IMR-90 (cell line): Measurements from ENCODE around the gene ACE. TPM values are rescaled to one million over a fixed set of nuclear protein-coding genes. Genes with fewer than 3 reads are reported as not detected.

ENCODE experiments used
- ATAC-seq: fragments of 200-7000 bp; cut with Tn5 transposase; 2 replicates; pipeline ENCODE4 v1.9.1; 2020; ENCODE audit warnings: low read depth, mild to moderate bottlenecking, moderate library complexity
- BruUV-seq: library from RNA; stranded (reverse); fragments of 400-500 nt; replicated peaks from 2 replicates; lab custom pipeline; 2021; lab: Mats Ljungman, UMichigan
- CTCF ChIA-PET: fragments of 300-600 bp; formaldehyde crosslinking; extraction: SDS; loops from one replicate; lab custom pipeline; 2021; ENCODE audit warnings: antibody characterized with exemption; lab: Yijun Ruan, JAX
- POLR2A ChIA-PET: fragments of 300-600 bp; sonication (Branson Sonifier 250); formaldehyde crosslinking; loops from one replicate; lab custom pipeline; 2022; ENCODE audit warnings: antibody characterized with exemption; ENCODE audit not compliant: unreplicated experiment; lab: Charles Lee
- DNase-seq: peaks from one replicate; pipeline ENCODE4 v3.0.0; 2013
- H2AFZ ChIP-seq: replicated peaks from 2 replicates; pipeline ENCODE3; 2013; ENCODE audit warnings: low read length, mild to moderate bottlenecking; ENCODE audit not compliant: poor library complexity
- H2AK5ac ChIP-seq: 2 replicates; pipeline ENCODE4 v1.6.1; 2013; ENCODE audit warnings: low read depth, low read length, inconsistent platforms
- H2AK9ac ChIP-seq: replicated peaks from 2 replicates; pipeline ENCODE3; 2013; ENCODE audit warnings: mild to moderate bottlenecking, low read depth, low read length, moderate library complexity; ENCODE audit not compliant: poor library complexity
- H2BK120ac ChIP-seq: 2 replicates; pipeline ENCODE4 v1.6.1; 2013; ENCODE audit warnings: low read depth, low read length, inconsistent platforms
- H2BK15ac ChIP-seq: 3 replicates; pipeline ENCODE4 v1.6.1; 2013; ENCODE audit warnings: low read depth, low read length, inconsistent platforms
- H2BK20ac ChIP-seq: 2 replicates; pipeline ENCODE4 v1.6.1; 2013; ENCODE audit warnings: low read depth, mild to moderate bottlenecking, inconsistent platforms, low read length, moderate library complexity
- H2BK5ac ChIP-seq: 2 replicates; pipeline ENCODE4 v1.6.1; 2013; ENCODE audit warnings: mild to moderate bottlenecking, low read depth, low read length, inconsistent platforms; ENCODE audit not compliant: poor library complexity, severe bottlenecking
- H3K14ac ChIP-seq: replicated peaks from 2 replicates; pipeline ENCODE4 v1.6.1; 2013; ENCODE audit warnings: low read depth, low read length, inconsistent platforms
- H3K18ac ChIP-seq: 2 replicates; pipeline ENCODE4 v1.6.1; 2013; ENCODE audit warnings: low read depth, low read length, control low read depth
- H3K23ac ChIP-seq: 2 replicates; pipeline ENCODE4 v1.6.1; 2013; ENCODE audit warnings: low read depth, low read length, inconsistent platforms
- H3K27ac ChIP-seq: 2 replicates; pipeline ENCODE4 v1.5.1; 2013; ENCODE audit warnings: mild to moderate bottlenecking, control low read depth, low read length; ENCODE audit not compliant: insufficient read depth
- H3K27me3 ChIP-seq: 2 replicates; pipeline ENCODE4 v1.6.1; 2013; ENCODE audit warnings: low read length; ENCODE audit not compliant: control insufficient read depth, insufficient read depth
- H3K36me3 ChIP-seq: 2 replicates; pipeline ENCODE4 v1.6.1; 2013; ENCODE audit warnings: low read length, mixed read lengths; ENCODE audit not compliant: control insufficient read depth, insufficient read depth
- H3K4ac ChIP-seq: 2 replicates; pipeline ENCODE4 v1.6.1; 2013; ENCODE audit warnings: low read depth, low read length, inconsistent platforms
- H3K4me1 ChIP-seq: 2 replicates; pipeline ENCODE4 v1.6.1; 2013; ENCODE audit warnings: low read length, mixed read lengths; ENCODE audit not compliant: control insufficient read depth, insufficient read depth
- H3K4me2 ChIP-seq: 2 replicates; pipeline ENCODE4 v1.6.1; 2013; ENCODE audit warnings: low read depth, mild to moderate bottlenecking, control low read depth, low read length, moderate library complexity
- H3K4me3 ChIP-seq: 2 replicates; pipeline ENCODE4 v1.5.1; 2013; ENCODE audit warnings: low read depth, mild to moderate bottlenecking, control low read depth, low read length, moderate library complexity; ENCODE audit not compliant: insufficient read depth
- H3K56ac ChIP-seq: 2 replicates; pipeline ENCODE4 v1.6.1; 2013; ENCODE audit warnings: low read length, inconsistent platforms; ENCODE audit not compliant: insufficient read depth; ENCODE audit errors: extremely low read depth
- H3K79me1 ChIP-seq, 2 experiments: 2 replicates each; pipeline ENCODE4 v1.6.1; 2013; ENCODE audit warnings: low read length in 2 of 2, inconsistent platforms in 1 of 2, low read depth in 1 of 2
- H3K9ac ChIP-seq: 2 replicates; pipeline ENCODE4 v1.6.1; 2013; ENCODE audit warnings: low read depth, low read length, control low read depth
- H3K9me1 ChIP-seq: 2 replicates; pipeline ENCODE4 v1.6.1; 2013; ENCODE audit warnings: low read length, inconsistent platforms; ENCODE audit not compliant: insufficient read depth
- H3K9me3 ChIP-seq: 2 replicates; pipeline ENCODE4 v1.6.1; 2013; ENCODE audit warnings: low read length; ENCODE audit not compliant: control insufficient read depth, insufficient read depth
- H4K20me1 ChIP-seq: 2 replicates; pipeline ENCODE4 v1.6.1; 2013; ENCODE audit warnings: low read length, inconsistent platforms; ENCODE audit not compliant: insufficient read depth
- H4K5ac ChIP-seq: 2 replicates; pipeline ENCODE4 v1.6.1; 2013; ENCODE audit warnings: mild to moderate bottlenecking, low read depth, low read length, control low read depth
- H4K8ac ChIP-seq, 2 experiments: 2 replicates each; pipeline ENCODE4 v1.6.1; 2013; ENCODE audit warnings: low read depth in 2 of 2, low read length in 2 of 2, control low read depth in 1 of 2, inconsistent platforms in 1 of 2
- H4K91ac ChIP-seq: 2 replicates; pipeline ENCODE4 v1.6.1; 2013; ENCODE audit warnings: low read depth, low read length, inconsistent platforms; ENCODE audit not compliant: insufficient read depth
- CEBPB ChIP-seq: IDR thresholded peaks from 2 replicates; pipeline ENCODE4 v1.6.1; 2012; ENCODE audit warnings: low read depth, low read length, improper control_type of control experiment
- WGBS, 2 experiments: methylation state at CpG; one replicate each; pipeline versions ENCODE4 v1.1.5 to v1.1.7; 2013; ENCODE audit warnings: missing lambda C conversion rate in 2 of 2; ENCODE audit not compliant: insufficient read length in 1 of 2; ENCODE audit errors: extremely low coverage in 2 of 2; 5-methylcytosine and 5-hydroxymethylcytosine counted together
- dilution Hi-C: fragments of 300-500 bp; cut with HindIII; formaldehyde crosslinking; loops from one replicate; pipeline ENCODE4 v1.14.3; 2018; ENCODE audit warnings: low sequenced_read_pairs; ENCODE audit not compliant: unreplicated experiment
- in situ Hi-C: fragments of 300-500 bp; cut with MboI; formaldehyde crosslinking; loops from 3 replicates; pipeline ENCODE4 v1.14.3; 2019; ENCODE audit warnings: low sequenced_read_pairs, inconsistent platforms, mixed read lengths
- intact Hi-C: fragments of 100-400 bp; cut with micrococcal nuclease; formaldehyde crosslinking; loops from 2 replicates; pipeline ENCODE4 v1.10.0; 2022
- polyA plus RNA-seq, 3 experiments: library from polyadenylated mRNA; depleted of rRNA; stranded (reverse); fragments of >200 nt; gene quantifications; 2 replicates each; pipeline ENCODE4 v1.2.3, GENCODE V29; 2012; ENCODE audit warnings: low replicate concordance in 1 of 3
- total RNA-seq: library from RNA; depleted of rRNA; stranded (reverse); fragments of >200 nt; gene quantifications from 2 replicates; pipeline ENCODE4 v1.2.3, GENCODE V29; 2012
- TF ChIP-seq, protein P1 (sequence below): fragments of 150-350 bp; IDR thresholded peaks from 2 replicates; pipeline ENCODE4 v1.6.1; 2017; ENCODE audit warnings: mild to moderate bottlenecking, antibody characterized with exemption, low read length, low read depth

Gene ACE
- total and polyA plus RNA-seq, 2 of the 4 experiments (the other 2 are of a cell fraction) = 1.4 to 5.8 TPM

DNA sequence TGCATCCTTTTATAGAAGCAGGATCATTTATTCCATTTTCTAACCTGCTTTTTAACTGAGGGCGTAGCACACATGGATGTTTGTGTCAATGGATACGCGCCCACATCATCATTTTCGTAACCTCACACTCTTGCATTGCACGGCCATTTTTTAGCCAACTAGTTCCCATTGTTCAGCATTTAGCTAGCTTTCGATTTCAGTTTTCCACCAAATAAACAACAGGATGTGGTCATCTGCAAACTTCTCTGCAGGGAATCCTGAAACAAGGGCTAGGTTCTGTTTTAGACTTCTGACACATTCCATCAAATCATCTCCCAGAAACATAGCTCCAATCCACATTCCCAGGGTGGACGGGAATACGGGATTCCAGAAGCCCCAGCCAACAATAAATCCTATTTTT is 37.2 kb upstream of the ACE start:
- Histone ChIP-seq H3K36me3 (no peaks in the 10 kb centered on the region), H3K79me1 (no peaks in the 10 kb centered on the region), H2BK5ac (no peak overlapping the region), H2BK15ac (no peak overlapping the region), H3K4me1 (0 out of 2 replicates have a peak, but pooled peaks cover 5% of the 10 kb centered on the region), H3K27me3 (no peaks in the 10 kb centered on the region), H3K23ac (no peak overlapping the region), H3K4ac (peak overlapping the region; percentile 18; the same call in 1 of the 2 replicates), H4K8ac (peak overlapping the region in 1 of 2 experiments; percentile 76; a peak in 1 of 4 replicates), H2AFZ (no peak overlapping the region), H4K20me1 (no peaks in the 10 kb centered on the region), H3K27ac (no peak overlapping the region), H4K5ac (peak overlapping the region; percentile 45; the same call in 1 of the 2 replicates), H3K4me3 (no peak overlapping the region), H2AK9ac (no peak overlapping the region), H3K4me2 (peak overlapping the region; percentile 44; the same call in 1 of the 2 replicates), H3K14ac (peak overlapping the region; percentile 17; the same call in 1 of the 2 replicates), H2AK5ac (peak overlapping the region; percentile 53; the same call in 1 of the 2 replicates), H2BK20ac (no peak overlapping the region), H3K9me1 (peaks cover 5% of the 10 kb centered on the region; the same call in 1 of the 2 replicates), H3K9ac (no peak overlapping the region), H2BK120ac (no peak overlapping the region), H3K56ac (no peak overlapping the region), H4K91ac (no peak overlapping the region), H3K18ac (0 out of 2 replicates have a peak overlapping the region, but pooled peaks have one; percentile 0), H3K9me3 (no peaks in the 10 kb centered on the region)
- TF ChIP-seq, protein P1, sequence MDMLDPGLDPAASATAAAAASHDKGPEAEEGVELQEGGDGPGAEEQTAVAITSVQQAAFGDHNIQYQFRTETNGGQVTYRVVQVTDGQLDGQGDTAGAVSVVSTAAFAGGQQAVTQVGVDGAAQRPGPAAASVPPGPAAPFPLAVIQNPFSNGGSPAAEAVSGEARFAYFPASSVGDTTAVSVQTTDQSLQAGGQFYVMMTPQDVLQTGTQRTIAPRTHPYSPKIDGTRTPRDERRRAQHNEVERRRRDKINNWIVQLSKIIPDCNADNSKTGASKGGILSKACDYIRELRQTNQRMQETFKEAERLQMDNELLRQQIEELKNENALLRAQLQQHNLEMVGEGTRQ = no peak
- TF ChIP-seq CEBPB = 0 out of 2 replicates have a peak, but pooled peaks have one; percentile 0
- POLR2A ChIA-PET = no interaction called here
- in situ Hi-C loops (no loop called here), dilution Hi-C loops (no loop called here), intact Hi-C loops (no loop called here)
- CTCF ChIA-PET = interaction anchor here (0.9 to 1.4 kb wide), 3 partner anchors 21 to 173 kb away, joined by 3 to 6 read pairs (median 3); no protein-coding TSS in a partner anchor
- WGBS, 2 experiments = 86% methylated on average over 5 of the region's 8 CpGs; no CpG with 5 or more reads in 1 of the 2 experiments
- DNase-seq (peak; percentile 51), ATAC-seq (no peak)
- BruUV-seq = no TSS peak
